NCI-H510A (cell line): ENCODE data around the gene LCE3E.

ENCODE experiments used
- DNase-seq: peaks from one replicate; lab custom pipeline; 2025; lab: John Stamatoyannopoulos, UW

Gene LCE3E

DNA sequence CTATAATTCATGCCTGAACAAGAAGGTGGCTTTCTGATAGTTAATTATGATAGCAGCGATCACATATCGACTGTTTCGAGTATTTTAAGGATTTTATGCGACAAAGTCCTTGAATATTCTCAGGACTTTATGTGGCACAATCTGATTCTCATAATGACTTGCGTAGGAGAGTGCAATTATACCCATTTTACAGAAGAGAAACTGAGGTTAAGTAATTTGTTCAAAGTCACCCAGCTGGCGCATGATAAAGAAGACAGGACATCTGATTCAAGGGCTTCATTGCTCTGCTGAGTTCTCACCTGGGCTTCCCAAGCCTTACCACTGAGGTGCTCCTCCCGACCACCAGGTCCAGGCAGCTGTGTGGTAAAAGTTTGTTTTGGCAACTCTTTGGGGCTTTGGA is 50.5 kb downstream of the LCE3E start:
- DNase-seq, result no peak
